Prostate gland (tissue), 2 donors: ENCODE measurements around the gene LRRC26. TPM values are rescaled to one million over a fixed set of nuclear protein-coding genes. Genes with fewer than 3 reads are reported as not detected.
"Not testable (repeated sequence)": the region's sequence is repeated elsewhere in the genome, so short reads cannot be mapped to it uniquely, and the experiment has no call there.

Experiments used
- DNase-seq: peaks from one replicate; pipeline ENCODE4 v3.0.0-alpha.2; 2019; ENCODE audit warnings: low spot score
- H3K27ac ChIP-seq, 2 donors: fragments of 200-600 bp; sonication (generic); 2 replicates each; pipeline ENCODE4 v1.5.1; 2017 to 2019
- H3K27me3 ChIP-seq: fragments of 200-600 bp; sonication (generic); replicated peaks from 2 replicates; pipeline ENCODE4 v1.5.1; 2019; ENCODE audit not compliant: insufficient read depth
- H3K36me3 ChIP-seq, 2 donors: fragments of 200-600 bp; sonication (generic); 1 replicate in 1 of 2; 2 replicates in 1 of 2; pipeline versions ENCODE4 v1.5.1 to v1.8.1; 2017 to 2019
- H3K4me1 ChIP-seq: fragments of 200-600 bp; sonication (generic); replicated peaks from 2 replicates; pipeline ENCODE4 v1.5.1; 2019
- H3K4me3 ChIP-seq, 2 donors: fragments of 200-600 bp; sonication (generic); 2 replicates each; pipeline ENCODE4 v1.5.1; 2017 to 2019
- H3K9me3 ChIP-seq: fragments of 200-600 bp; sonication (generic); 2 replicates; pipeline ENCODE4 v1.5.1; 2017
- CTCF ChIP-seq, 4 experiments: fragments of 200-600 bp in 2 of 4; fragments of 450-650 bp in 2 of 4; sonication (generic) in 2 of 4; IDR thresholded peaks; 1 replicate in 3 of 4; 2 replicates in 1 of 4; pipeline ENCODE4 v1.5.1; 2016 to 2019; ENCODE audit warnings: antibody characterized with exemption in 4 of 4, mild to moderate bottlenecking in 2 of 4, moderate library complexity in 2 of 4
- POLR2A ChIP-seq: fragments of 450-650 bp; IDR thresholded peaks from one replicate; pipeline ENCODE4 v1.6.1; 2016; ENCODE audit warnings: antibody characterized with exemption, mild to moderate bottlenecking
- POLR2AphosphoS5 ChIP-seq: sonication (generic); formaldehyde crosslinking; IDR thresholded peaks from one replicate; pipeline ENCODE4 v1.6.1; 2017; ENCODE audit warnings: antibody characterized with exemption
- WGBS: methylation state at CpG from one replicate; pipeline ENCODE4 v1.1.5; 2018; 5-methylcytosine and 5-hydroxymethylcytosine counted together
- intact Hi-C: fragments of 100-400 bp; cut with DNase I; formaldehyde crosslinking; loops from one replicate; pipeline ENCODE4 v1.14.2; 2022
- total RNA-seq, 2 donors: library from RNA; depleted of rRNA; stranded (reverse); fragments of >200 nt; gene quantifications; one replicate each; pipeline ENCODE4 v1.1.0, GENCODE V29; 2016

LRRC26 gene
- total RNA-seq, 2 donors from 2014 or later, result 183 to 582 TPM

- Histone ChIP-seq H3K36me3 (no peaks in the 10 kb centered on the region), H3K4me1 (no peaks in the 10 kb centered on the region), H3K27ac (no peak overlapping the region), H3K27me3 (peaks cover 26% of the 10 kb centered on the region), H3K9me3 (no peaks in the 10 kb centered on the region), H3K4me3 (no peak overlapping the region)
- intact Hi-C loops, result no loop called here
- no peak for DNase-seq
- 72% methylated on average over 23 of the region's 23 CpGs for WGBS
- TF ChIP-seq POLR2A (no peak), POLR2AphosphoS5 (no peak), CTCF (IDR thresholded peaks at IDR 0.05) (no peak)
Observed at GRCh38 chr9:137136881-137137607, 32.8 kb downstream of the LRRC26 start.

DNA sequence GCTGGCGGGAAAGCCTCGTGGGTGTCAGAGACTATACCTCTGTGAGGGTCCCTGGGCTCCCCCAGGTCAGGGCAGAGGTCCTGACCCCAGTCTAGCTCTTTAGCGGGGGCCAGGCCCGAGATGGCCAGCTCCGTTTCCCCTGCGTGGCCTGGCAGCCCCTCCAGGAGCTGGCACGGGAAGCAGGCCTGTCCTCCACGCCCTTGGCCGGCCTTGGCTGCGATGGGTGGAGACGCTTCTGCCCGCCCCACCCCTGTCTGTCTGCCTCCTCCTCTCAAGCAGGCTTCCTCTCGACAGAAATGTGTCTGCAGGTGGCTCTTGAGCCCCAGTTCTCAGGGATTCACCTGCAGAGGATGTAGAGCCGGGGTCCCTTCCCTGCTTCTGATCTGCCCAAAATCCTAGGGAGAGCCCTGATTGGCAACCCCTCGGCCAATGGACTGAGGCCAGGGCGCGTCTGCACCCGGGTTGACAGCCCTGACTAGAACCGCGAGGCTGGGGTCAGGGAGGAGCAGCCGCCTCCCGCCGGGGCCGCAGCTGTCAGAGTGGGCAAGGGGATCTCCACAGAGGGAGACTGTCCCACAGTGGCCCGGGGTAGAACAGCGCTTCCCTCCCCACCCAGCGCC, 33.5 kb downstream of the LRRC26 start:
- 21% methylated on average over 16 of the region's 27 CpGs for WGBS
- no peak for DNase-seq
- Histone ChIP-seq H3K36me3 (no peaks in the 10 kb centered on the region), H3K27me3 (peaks cover 26% of the 10 kb centered on the region), H3K4me1 (no peaks in the 10 kb centered on the region), H3K9me3 (no peaks in the 10 kb centered on the region), H3K27ac (no peak overlapping the region), H3K4me3 (no peak overlapping the region)
- intact Hi-C loops, result no loop called here
- TF ChIP-seq POLR2AphosphoS5 (no peak), CTCF (IDR thresholded peaks at IDR 0.05) (no peak), POLR2A (no peak)

DNA sequence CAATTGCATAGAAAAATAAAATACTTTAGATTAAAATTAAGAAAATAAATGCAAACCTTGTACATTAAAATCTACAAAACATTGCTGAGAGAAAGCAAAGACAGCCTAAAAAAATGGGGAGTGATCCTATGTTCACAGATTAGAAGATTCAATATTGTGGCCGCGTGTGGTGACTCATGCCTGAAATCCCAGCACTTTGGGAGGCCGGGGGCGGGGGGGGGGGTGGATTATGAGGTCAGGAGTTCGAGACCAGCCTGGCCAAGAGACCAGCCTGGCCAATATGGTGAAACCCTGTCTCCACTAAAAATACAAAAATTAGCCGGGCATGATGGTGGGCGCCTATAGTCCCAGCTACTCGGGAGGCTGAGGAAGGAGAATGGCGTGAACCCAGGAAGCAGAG, 34.7 kb downstream of the LRRC26 start:
- H3K9me3 ChIP-seq, H3K4me3 ChIP-seq, DNase-seq, H3K36me3 ChIP-seq, H3K27ac ChIP-seq, intact Hi-C loops, H3K4me1 ChIP-seq: not testable (repeated sequence)
- peaks cover 18% of the 10 kb centered on the region for H3K27me3 ChIP-seq
- WGBS, result 85% methylated on average over 9 of the region's 9 CpGs

DNA sequence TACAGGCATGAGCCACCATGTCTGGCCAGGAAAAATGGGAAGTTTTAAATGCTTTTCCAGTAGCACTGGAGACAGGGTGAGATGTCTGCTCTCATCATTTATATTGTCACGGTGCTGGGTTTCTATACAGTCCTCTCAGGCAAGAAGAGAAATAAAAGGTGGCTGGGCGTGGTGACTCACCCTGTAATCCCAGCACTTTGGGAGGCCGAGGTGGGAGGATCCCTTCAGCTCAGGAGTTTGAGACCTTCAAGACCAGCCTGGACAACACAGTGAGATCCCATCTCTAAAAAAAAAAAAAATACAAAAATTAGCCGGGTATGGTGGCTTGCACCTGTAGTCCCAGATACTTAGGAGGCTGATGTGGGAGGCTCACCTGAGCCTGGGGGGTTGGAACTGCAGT, 35.7 kb downstream of the LRRC26 start:
- WGBS, result 75% methylated on average over 4 of the region's 4 CpGs
- H3K36me3 ChIP-seq, result no peaks in the 10 kb centered on the region
- intact Hi-C loops, result no loop called here
- H3K9me3 ChIP-seq, result no peaks in the 10 kb centered on the region
- H3K27me3 ChIP-seq, result peaks cover 10% of the 10 kb centered on the region
- H3K27ac ChIP-seq, result no peak overlapping the region
- no peak for TF ChIP-seq CTCF (IDR thresholded peaks at IDR 0.05)
- no peak for TF ChIP-seq POLR2AphosphoS5
- TF ChIP-seq POLR2A, result no peak
- no peak overlapping the region for H3K4me3 ChIP-seq
- H3K4me1 ChIP-seq, result no peaks in the 10 kb centered on the region
- no peak for DNase-seq

DNA sequence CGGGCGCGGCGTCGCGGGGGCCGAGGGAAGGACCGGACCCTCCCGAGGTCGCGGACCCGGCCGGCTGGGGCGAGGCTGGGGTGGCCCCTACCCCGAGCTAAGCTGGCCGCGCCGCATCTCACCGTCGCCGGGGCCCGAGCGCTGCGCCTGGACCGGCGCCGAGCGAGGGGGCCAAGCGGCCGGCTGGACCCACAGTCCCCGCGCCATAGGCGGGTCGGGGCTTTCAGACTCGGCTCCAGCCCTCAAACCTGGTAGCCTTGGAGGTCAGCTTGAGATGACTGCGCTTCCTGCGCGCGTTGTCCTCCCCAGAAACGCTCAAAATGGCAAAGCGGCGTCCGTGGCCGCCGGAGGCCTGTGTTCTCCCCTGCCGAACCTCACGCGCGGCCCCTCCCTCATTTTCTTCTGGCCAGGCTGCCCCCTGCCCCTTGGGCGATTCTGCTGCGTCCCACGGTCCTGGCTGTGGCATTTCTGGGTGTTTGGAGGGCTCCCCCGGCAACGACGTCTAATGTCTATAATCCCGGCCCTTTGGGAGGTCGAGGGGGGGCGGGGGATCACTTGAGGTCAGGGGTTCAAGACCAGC, 39.6 kb downstream of the LRRC26 start:
- no peak for DNase-seq
- peak overlapping the region; percentile 63 to 67 for H3K27ac ChIP-seq
- peaks cover 4% of the 10 kb centered on the region for H3K4me1 ChIP-seq
- H3K9me3 ChIP-seq, result no peaks in the 10 kb centered on the region
- H3K27me3 ChIP-seq, result no peaks in the 10 kb centered on the region
- H3K36me3 ChIP-seq, result no peaks in the 10 kb centered on the region
- intact Hi-C loops, result no loop called here
- no peak for TF ChIP-seq POLR2AphosphoS5
- TF ChIP-seq POLR2A, result no peak
- TF ChIP-seq CTCF (IDR thresholded peaks at IDR 0.05), result no peak
- peak overlapping the region; percentile 60 to 69 for H3K4me3 ChIP-seq
- 15% methylated on average over 24 of the region's 58 CpGs for WGBS
